HG03432 (cell line): ENCODE measurements around the gene SDCCAG8.

Experiments used
- ATAC-seq: cut with Tn5 transposase; IDR thresholded peaks from one replicate; pipeline ENCODE4 v1.9.1; 2021; ENCODE audit warnings: mild to moderate bottlenecking, moderate library complexity; ENCODE audit not compliant: unreplicated experiment

The SDCCAG8 gene

DNA sequence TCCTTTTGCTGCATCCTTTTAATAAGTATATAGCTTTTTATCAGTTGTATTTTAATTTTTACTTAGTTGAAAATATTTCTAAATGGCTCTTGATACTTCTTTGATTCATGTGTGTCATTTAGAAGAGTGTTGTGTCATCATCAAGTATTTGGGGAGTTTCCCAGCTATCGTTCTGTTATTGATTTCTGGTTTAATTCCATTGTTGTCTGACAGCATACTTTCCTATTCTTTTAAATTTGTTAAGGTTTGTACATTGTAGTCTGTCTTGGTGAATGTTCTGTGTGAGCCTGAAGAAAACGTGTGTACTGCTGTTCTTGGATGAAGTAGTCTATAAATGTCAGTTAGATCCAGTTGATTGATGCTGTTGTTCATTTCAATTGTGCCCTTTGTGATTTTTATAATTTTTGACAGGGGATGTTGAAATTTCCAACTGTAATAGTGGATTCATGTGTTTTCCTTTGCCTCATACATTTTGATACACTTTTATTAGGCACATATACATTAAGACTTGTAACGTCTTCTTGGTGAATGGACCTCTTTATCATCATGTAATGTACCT, 24.8 kb downstream of the SDCCAG8 start:
- ATAC-seq = no peak

DNA sequence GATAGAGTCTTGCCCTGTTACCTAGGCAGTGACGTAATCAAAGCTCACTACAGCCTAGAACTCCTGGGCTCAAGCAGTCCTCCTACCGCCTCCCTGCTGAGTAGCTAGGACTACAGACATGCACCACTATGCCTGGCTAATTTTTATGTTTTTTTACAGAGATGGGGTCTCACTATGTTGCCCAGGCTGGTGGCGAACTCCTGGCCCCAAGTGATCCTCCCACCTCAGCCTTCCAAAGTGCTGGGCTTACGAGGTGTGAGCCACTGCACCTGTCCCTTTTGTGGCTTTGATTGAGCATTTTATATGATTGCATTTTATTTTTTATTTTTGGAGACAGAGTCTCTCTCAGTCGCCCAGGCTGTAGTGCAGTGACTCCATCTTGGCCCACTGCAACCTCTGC, 25.8 kb downstream of the SDCCAG8 start:
- no peak for ATAC-seq

DNA sequence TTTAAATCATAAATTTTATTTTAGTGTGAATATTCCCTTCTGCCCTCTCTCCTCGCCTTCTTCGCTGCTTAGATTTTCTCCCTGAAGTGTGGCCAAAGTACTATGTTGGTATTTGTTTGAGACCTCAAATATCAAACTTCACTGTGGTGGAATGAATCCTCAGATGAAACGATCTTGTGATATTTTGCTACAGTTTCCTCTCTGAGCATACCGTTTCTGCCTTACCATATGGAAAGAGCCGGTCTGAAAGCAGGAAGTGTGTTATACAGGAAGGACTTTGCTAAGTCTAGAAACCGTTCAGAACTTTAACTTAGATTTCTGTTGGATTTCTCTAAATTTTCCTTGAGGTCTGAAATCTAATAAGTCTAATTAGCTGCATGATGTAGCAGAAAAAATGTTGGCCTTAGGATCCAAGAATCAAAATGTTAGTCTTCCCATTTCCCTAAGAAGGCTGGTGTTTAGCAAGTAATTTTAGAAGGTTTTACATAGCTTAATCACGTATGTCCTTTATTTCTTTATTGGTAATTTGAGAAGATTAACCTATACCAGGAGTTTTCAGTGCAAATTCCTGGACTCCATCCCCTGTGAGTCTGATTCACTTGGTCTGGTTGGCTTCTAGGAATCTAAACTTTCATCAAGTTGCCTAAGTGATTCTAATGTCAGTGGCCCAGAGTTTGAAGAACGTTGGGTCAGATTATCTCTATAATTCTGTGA, 30.7 kb downstream of the SDCCAG8 start:
- no peak for ATAC-seq

DNA sequence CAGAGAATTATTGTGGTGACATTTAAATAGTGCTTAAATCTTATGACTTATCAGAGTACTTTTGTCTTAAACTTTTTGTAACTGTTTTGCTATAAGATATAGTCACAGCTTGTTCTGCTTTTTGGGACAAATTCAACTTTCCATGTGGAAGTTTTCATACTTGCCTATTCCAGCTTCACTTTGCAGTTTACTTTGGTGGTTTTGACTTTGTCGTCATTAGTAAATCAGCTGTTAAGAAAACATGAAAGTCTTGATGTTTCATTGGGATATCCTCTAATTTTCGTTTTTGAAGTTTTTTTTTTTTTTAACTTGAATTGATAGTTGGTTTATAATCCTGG, 31.3 kb downstream of the SDCCAG8 start:
- ATAC-seq = no peak

DNA sequence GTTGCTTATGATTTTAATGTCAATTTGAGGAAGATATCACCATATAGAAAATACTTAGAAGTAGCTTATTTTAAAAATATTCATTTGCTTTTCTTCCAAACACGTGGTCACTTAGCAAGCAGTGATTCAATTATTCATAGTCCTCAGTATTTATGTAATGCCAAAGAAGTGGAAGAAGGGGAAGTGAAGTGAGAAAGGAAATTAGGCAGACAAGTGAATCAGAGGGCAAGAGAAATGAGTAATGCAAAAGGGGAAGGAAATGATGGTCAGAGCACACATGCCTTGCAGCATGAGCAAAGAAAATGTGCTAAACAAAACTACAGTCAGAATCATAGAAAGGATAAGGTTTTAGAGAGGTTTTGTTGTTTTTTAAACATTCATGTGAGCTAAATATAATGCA, 31.8 kb downstream of the SDCCAG8 start:
- peak; percentile 99 for ATAC-seq

DNA sequence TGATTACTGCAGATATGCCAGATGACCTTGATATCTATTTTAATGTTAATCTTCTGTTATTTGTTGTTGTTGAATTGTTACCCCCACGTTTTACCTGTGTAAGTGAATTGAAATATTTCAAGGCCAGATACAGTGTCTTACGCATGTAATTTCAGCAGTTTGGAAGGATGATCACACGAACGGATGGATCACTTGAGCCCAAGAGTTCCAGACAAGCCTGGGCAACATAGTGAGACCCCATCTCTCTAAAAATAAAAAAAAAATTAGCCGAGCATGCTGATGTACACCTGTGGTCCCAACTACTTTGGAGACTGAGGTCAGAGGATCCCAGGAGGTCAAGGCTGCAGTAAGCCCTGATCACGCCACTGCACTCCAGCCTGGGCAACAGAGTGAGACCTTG, 32.2 kb downstream of the SDCCAG8 start:
- ATAC-seq = no peak

DNA sequence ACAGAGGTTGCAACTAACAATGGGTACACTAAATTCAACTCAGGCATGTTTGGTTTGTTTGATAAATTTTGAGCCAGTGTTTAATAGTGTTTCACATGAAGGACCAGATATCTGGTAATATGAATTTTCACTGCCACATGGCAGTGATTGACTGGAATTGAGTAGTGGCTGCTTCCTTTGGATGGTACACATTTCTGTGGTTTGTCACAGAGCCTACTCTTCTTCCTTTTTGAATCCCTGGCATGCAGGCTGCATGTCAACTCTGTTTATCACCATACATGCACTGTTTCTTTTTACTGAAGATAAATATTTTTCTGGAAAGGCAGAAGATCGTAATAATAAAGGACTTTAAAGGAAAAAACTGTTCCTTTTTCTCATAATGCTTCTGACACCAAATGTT, 35.5 kb downstream of the SDCCAG8 start:
- no peak for ATAC-seq

DNA sequence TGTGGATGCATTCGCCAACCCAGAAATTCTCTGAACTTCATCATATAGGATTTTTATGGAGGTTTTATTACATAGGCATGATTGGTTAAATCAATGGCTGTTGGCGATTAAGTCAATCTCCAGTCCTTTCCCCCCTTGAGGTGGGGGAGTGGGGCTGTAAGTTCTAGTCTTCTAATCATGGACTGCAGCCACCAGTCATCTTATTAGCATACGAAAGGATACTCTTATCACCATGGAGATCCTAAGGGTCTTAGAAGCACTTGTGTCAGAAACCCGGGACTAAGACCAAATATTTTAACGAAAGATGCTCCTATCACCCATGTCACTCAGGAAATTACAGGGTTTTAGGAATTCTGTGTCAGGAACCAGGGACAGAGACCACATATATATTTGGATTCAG, 36.3 kb downstream of the SDCCAG8 start:
- ATAC-seq = no peak

DNA sequence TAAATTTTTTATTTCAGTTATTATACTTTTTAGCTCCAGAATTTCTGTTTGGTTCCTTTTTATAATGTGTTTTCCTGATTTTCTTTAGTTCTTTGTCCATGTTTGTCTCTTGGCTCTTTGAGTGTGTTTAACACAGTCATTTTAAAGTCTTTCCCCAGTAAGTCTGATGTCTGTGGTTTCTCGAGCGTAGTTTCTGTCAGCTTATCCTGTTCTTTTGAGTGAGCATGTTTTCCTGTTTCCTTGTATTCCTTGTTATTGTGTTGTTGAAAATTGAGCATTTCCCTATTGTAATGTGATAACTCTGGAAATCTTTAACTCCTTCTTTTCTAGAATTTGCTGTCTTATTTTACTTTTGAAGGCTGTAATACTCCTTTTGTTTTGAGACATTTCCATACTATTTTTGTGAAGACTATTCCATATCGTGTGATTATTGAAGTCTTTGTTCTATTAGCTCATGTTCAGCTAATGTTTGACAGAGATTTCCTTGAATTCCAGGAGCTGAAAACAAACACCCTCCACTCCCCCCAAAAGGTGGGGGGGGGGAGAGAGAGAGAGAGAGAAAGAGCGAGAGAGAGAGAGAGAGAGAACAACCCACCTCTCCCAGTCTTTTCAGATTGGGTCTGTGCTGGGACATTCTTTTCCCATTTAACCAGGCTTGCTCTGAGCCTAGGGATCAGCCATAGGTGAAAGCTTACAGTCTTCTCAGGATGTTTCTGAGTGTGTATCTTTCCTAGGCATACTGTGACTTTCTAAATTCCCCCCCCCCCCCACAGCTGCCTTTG, 38.3 kb downstream of the SDCCAG8 start:
- ATAC-seq = no peak

DNA sequence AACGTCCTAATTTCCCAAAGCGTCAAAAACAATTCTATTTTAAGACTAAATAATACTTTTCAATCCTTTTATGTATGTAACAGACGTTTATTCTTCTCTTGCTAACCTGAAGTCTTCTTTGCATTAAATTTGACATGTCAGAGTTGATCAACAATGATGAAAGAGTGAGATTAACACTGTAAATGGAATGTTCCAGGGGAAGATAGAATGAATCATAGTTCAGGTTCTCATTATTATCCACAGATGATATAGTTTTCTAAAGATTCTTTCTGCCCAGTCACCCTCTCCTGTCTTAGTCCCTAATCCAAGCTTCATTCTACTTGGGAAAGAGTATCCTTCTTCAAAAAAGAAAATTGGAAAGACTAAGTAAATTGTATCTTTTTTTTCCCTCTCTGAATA, 38.9 kb downstream of the SDCCAG8 start:
- no peak for ATAC-seq

DNA sequence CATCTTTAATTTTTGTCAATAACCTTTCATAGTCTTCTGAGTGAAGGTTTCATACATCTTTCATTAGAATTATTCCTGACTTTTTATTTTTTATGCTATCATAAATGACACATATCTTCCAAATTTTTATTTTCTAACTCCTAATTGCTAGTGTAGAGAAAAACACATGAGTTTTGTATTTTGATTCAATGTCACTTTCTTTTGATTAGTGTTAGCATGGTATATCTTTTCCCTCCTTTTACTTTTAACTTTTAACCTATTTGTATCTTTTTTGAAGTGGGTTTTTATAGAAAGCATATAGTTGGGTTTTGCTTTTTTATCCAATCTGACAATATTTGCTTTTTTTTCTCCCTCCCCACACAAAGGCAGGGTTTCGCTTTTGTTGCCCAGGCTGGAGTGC, 43.2 kb downstream of the SDCCAG8 start:
- no peak for ATAC-seq

DNA sequence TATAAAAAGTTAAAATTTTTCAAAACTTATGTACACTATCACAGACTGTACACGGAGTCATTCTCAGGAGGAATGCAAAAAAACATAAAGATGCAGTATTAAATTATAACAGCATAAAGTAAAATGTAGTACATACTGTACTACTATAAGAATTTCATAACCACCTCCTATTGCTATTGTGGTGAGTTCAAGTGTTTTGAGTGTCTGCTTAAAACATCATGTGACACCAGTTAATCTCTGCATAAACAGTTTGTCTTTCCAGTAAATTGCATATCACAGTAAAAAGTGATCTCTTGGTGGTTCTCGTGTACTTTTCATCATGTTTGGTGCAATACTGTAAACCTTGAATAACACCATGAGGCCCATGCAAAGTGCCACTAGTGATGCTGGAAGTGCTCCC, 45.2 kb downstream of the SDCCAG8 start:
- ATAC-seq = no peak

DNA sequence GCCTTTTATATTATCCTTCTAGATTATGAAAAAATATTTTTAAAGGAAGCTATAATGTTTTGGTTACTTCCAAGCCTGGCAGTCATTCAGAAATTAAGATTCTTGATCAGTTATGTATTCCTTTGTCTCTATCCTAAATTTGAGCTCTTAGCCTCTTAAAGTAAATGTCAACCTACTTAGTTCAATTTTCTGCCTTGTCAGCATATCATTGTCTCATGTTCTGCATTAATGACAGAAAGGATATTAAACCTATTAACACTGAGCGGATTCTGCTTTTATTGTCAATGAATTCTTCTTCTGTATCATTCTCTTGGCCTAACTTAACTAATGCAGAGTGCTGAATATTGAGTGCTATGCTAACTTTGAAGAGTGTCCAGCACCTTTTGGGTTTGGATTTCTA, 56.0 kb downstream of the SDCCAG8 start:
- no peak for ATAC-seq

DNA sequence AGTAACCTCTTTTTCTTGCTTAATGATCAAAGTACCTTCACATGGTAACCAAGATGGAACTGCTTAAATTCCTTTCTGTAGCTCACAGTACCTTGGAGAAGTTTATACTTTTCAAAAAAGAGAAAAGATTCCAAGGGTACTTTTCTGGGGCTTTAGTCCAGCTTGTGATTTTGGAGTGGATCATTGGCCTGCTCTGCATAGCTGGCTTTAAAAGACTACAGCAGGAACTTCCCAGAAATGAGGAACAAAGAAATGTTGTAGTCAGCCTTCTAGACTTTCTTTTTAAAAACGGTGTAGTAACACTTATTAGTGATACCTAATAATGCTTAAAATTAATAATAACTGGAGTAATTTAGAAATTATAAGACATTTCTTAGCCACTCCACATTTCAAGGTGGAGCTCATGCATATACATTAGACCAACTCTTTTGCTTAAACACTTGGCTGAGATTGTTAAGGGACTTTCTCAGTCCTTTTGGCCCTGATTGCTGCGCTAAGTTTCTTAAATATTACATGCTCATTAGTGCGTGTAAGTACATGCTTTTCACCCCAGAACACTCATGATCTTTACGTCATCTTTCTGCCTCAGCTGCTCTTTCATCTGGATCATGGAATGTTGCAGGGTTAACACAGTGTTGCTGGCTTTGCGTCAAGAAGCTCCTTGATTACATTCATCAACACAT, 57.3 kb downstream of the SDCCAG8 start:
- ATAC-seq = peak; percentile 35

DNA sequence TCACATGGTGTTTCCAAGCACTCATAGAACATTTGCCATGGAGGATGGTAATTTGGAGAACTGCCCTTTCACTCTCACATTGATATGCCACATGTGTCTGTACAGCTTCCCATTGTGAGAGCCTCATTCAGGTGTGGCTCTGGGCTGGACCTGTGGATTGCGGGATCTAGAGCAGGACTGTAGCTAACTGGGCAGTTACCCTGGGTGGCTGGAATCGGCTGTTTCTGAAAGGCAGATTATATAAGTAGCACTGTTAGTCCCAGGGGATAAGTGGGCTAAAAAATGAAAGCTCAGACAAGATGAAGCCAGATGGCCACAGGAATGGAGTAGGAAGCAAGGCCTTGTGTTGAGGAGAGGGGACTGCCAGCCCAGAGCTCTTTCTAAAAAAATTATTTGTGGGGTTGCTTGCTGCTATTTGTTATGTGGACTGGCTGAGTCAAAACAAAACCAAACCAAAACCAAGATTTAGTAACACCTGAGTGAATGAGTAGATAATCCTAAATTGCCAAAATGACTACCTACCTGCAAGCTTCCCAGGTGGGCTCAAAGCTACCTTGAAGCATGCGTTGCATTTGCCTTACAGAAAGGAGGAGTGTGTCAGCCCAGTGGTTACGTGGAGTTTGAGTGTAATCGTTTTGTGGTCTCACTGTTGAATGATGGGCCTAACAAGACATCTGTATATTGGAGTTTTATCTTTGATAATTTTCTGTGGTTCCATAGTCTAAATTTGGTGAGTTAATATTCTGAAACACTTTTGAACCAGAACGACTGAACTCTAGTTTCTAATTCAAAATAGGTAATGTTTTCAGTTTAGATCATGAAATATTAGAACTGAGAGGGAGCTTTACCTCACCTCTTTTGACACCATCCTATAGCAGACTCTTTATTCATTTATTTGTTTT, 58.0 kb downstream of the SDCCAG8 start:
- ATAC-seq = peak; percentile 83

DNA sequence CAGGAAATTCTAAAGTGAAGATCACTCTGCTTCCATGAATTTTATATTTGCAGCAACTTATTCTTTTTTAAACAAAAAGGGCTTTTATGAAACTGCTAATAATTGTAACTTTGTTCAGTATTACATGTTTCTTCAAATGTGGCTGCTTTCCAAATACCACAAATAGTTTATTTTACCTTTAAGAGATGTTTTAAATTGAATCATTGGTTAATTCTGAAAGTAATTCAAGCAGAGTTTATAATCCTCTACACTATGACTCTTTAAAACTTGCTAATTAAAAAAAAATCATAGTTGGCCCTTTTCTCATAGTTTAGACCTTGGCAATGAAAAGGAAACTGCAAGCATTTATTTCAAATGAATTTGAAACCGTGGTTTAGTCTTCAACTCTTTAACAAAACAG, 59.6 kb downstream of the SDCCAG8 start:
- no peak for ATAC-seq

DNA sequence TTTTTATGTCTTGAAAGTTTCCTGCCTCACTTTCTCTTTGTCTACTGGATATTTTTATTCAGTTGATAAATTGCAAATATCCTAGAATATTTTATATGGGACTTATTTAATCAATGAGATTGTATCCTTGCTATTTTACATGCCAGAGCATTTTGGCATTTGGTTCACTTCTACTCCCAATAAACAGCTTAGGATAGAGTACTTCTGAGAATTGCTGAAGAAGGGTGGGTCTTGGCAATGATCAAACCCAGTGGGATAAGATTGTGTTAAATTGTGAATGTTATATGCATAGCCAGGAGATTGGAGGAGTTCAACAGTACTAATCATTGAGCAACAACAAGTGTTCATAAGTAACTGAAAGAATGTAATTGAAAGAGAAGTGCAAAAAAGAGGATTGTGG, 60.1 kb downstream of the SDCCAG8 start:
- no peak for ATAC-seq

DNA sequence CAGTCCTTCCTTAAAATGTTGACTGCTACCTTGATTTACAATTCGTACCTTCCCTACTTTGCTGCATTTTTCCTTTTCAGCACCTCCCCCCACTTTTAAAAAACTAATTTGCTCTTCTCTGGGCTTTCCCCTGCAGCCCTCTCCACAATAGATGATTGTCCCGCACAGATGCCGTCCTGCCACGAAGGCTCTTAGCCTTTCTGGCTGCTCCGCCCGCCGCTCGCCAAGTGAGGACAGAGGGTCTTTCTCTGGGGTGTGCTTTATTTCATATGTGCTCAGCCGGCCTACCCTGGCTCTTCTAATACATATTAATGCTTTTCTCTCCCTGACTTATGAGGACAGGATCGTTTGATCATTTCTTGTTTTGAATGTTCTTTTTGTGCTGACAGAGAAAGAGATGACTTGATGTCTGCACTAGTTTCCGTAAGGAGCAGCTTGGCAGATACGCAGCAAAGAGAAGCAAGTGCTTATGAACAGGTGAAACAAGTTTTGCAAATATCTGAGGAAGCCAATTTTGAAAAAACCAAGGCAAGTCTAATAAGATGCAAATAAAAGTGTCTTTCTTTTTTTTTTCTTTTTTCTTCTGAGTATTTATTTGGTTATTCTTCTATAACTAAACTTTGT, 60.6 kb downstream of the SDCCAG8 start:
- ATAC-seq = no peak

DNA sequence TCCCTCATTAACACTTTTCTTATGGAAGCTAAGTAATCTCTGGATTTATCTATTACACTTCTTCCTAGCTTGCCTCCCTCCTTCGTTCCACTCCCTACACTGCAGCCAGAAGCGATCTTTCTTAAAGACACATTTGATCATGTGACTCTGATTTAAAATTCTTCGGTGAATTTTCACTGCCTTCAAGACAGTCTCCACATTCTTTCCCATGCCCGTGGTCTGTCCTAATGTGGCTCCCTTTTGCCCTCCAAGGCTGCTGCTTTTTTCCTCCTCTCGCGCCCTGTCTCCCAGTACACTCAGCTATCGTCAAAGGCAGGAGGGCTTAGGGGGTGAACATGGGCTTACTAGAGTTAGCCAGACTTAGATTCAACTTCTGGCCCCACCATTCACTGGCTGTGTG, 64.4 kb downstream of the SDCCAG8 start:
- ATAC-seq = no peak

DNA sequence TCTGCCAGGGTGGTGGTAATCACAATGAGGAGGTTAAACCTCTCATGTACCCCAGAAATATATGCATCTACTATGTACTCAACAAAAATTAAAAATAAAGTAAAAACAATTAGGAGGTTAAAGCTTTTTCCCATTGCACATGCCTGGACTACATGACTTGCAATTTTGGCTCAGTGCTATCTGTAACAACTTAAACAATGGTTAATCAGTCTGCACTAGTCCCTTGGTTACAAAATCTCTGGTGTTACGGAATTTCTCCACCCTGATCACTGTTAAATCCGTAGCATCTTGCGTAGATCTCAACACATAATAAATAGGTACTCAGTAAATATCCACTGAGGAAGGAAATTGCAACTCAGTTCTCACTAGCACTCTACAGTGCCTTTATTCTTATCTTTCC, 66.5 kb downstream of the SDCCAG8 start:
- no peak for ATAC-seq
